ENCODE measurements around the gene NDUFAF8. TPM values are rescaled to one million over a fixed set of nuclear protein-coding genes. Genes with fewer than 3 reads are reported as not detected.

Gene NDUFAF8
- total RNA-seq, 1 experiment from 2014 or later = 60.1 TPM

- Histone ChIP-seq H4K8ac (replicated peaks; ENCODE audit: insufficient read length, low read depth, low read length) (no peak overlapping the region), H2BK12ac (ENCODE audit: insufficient read length, low read depth, low read length) (no peak overlapping the region), H3K56ac (ENCODE audit: insufficient read length, low read depth, low read length) (no peak overlapping the region), H3K14ac (ENCODE audit: insufficient read depth, low read length) (no peak overlapping the region), H2BK5ac (ENCODE audit: insufficient read length, low read length) (no peak overlapping the region), H2BK15ac (ENCODE audit: low read depth, low read length) (no peak overlapping the region), H2AFZ (ENCODE audit: low read length) (no peak overlapping the region), H3K27me3 (ENCODE audit: insufficient read depth, low read length) (no peaks in the 10 kb centered on the region), H3K23me2 (ENCODE audit: insufficient read length, low read depth, low read length, poor library complexity, severe bottlenecking) (peaks cover 3% of the 10 kb centered on the region), H3K79me2 (ENCODE audit: insufficient read depth, low read length) (no peaks in the 10 kb centered on the region), H2BK120ac (ENCODE audit: low read depth, low read length, poor library complexity, severe bottlenecking) (no peak overlapping the region), H3K9me3 (ENCODE audit: control insufficient read depth, low read depth, low read length) (no peaks in the 10 kb centered on the region), H3K4ac (ENCODE audit: low read depth, low read length) (no peak overlapping the region), H4K91ac (ENCODE audit: insufficient read length, low read depth, low read length) (no peak overlapping the region), H3K23ac (ENCODE audit: insufficient read length, low read depth, low read length) (no peak overlapping the region), H3K9ac (ENCODE audit: extremely low read depth, insufficient read length, low read length) (no peak overlapping the region), H3T11ph (ENCODE audit: low read length) (no peak overlapping the region), H3K4me2 (ENCODE audit: insufficient read depth, insufficient read length, low read length) (no peak overlapping the region), H4K20me1 (ENCODE audit: control insufficient read depth, insufficient read depth, insufficient read length) (peaks cover 2% of the 10 kb centered on the region), H2AK5ac (ENCODE audit: insufficient read length, low read length) (no peak overlapping the region), H4K5ac (ENCODE audit: insufficient read length, low read depth, low read length) (no peak overlapping the region), H3K4me1 (ENCODE audit: insufficient read depth, low read length) (no peaks in the 10 kb centered on the region), H3K79me1 (ENCODE audit: insufficient read depth, low read depth, low read length, poor library complexity, severe bottlenecking) (no peaks in the 10 kb centered on the region), H3K18ac (ENCODE audit: insufficient read length, low read depth, low read length) (no peak overlapping the region), H2BK20ac (ENCODE audit: low read depth, low read length, poor library complexity, severe bottlenecking) (no peak overlapping the region), H3K27ac (ENCODE audit: insufficient read length, low read depth, low read length) (no peak overlapping the region)
- no peaks in the 10 kb centered on the region; a peak in 1 of 5 replicates for H3K9me3 Mint-ChIP-seq
- WGBS (ENCODE audit: extremely low coverage, insufficient read length, low lambda C conversion rate) = no CpG with 5 or more reads among the region's 9 CpGs
- H3K4me1 Mint-ChIP-seq = peaks cover 5% of the 10 kb centered on the region in 2 experiments
- peaks cover 8 to 18% (median 14%) of the 10 kb centered on the region in 3 experiments for H3K36me3 Mint-ChIP-seq (ENCODE audit: insufficient read depth in 1 of 3, low read depth in 3 of 3)
- no peak overlapping the region for H3K4me3 Mint-ChIP-seq
- H3K27ac Mint-ChIP-seq = no peak overlapping the region
- no peak for TF ChIP-seq CTCF (conservative IDR thresholded peaks at IDR 0.05)
- H3K27me3 Mint-ChIP-seq (ENCODE audit: low read depth) = peaks cover 18% of the 10 kb centered on the region
- DNase-seq = no peak
These were observed 10.7 kb upstream of the NDUFAF8 start for GRCh38 chr17:81228420-81228819.
